ENCODE results near the gene NCLN.
"Not testable (repeated sequence)": the region's sequence is repeated elsewhere in the genome, so short reads cannot be mapped to it uniquely, and the experiment has no call there.

The NCLN gene

GRCh38 chr19:3201911-3202310, 16.2 kb downstream of the NCLN start:
- H3K4me1 ChIP-seq (ENCODE audit: control insufficient read depth in 1 of 2, insufficient read depth in 1 of 2, low read depth in 1 of 2, low read length in 1 of 2), result no peaks in the 10 kb centered on the region
- H3K27ac ChIP-seq, result no peak overlapping the region
- H3K36me3 ChIP-seq, result peaks cover 88% of the 10 kb centered on the region

GRCh38 chr19:3202346-3202745, 16.6 kb downstream of the NCLN start:
- Histone ChIP-seq H3K27ac (no peak overlapping the region), H3K27me3 (no peaks in the 10 kb centered on the region), H3K36me3 (peaks cover 90% of the 10 kb centered on the region), H3K9me3 (no peaks in the 10 kb centered on the region), H3K4me3 (ENCODE audit: low read depth in 1 of 2, low read length in 1 of 2) (no peak overlapping the region), H3K4me1 (ENCODE audit: control insufficient read depth in 1 of 2, insufficient read depth in 1 of 2, low read depth in 1 of 2, low read length in 1 of 2) (no peaks in the 10 kb centered on the region)
- no peak for TF ChIP-seq CTCF (IDR thresholded peaks at IDR 0.05)

More at GRCh38 chr19:3201911-3202310, 16.2 kb downstream of the NCLN start:
- Histone ChIP-seq H3K27me3 (no peaks in the 10 kb centered on the region), H3K9me3 (no peaks in the 10 kb centered on the region), H3K4me3 (ENCODE audit: low read depth in 1 of 2, low read length in 1 of 2) (no peak overlapping the region)
- TF ChIP-seq CTCF (IDR thresholded peaks at IDR 0.05), result no peak

GRCh38 chr19:3202895-3203294, 17.2 kb downstream of the NCLN start:
- peaks cover 91% of the 10 kb centered on the region for H3K36me3 ChIP-seq
- not testable (repeated sequence) for H3K9me3 ChIP-seq; H3K27me3 ChIP-seq; H3K4me1 ChIP-seq (ENCODE audit: control insufficient read depth in 1 of 2, insufficient read depth in 1 of 2, low read depth in 1 of 2, low read length in 1 of 2); H3K27ac ChIP-seq; H3K4me3 ChIP-seq (ENCODE audit: low read depth in 1 of 2, low read length in 1 of 2)

GRCh38 chr19:3203805-3204645, 18.3 kb downstream of the NCLN start:
- no peaks in the 10 kb centered on the region for H3K27me3 ChIP-seq
- no peak overlapping the region for H3K4me3 ChIP-seq (ENCODE audit: low read depth in 1 of 2, low read length in 1 of 2)
- H3K36me3 ChIP-seq, result peaks cover 94% of the 10 kb centered on the region
- no peaks in the 10 kb centered on the region for H3K9me3 ChIP-seq
- TF ChIP-seq CTCF (IDR thresholded peaks at IDR 0.05), result no peak
- no peak overlapping the region for H3K27ac ChIP-seq
- no peaks in the 10 kb centered on the region for H3K4me1 ChIP-seq (ENCODE audit: control insufficient read depth in 1 of 2, insufficient read depth in 1 of 2, low read depth in 1 of 2, low read length in 1 of 2)

GRCh38 chr19:3204646-3205275, 19.0 kb downstream of the NCLN start:
- Histone ChIP-seq H3K4me3 (ENCODE audit: low read depth in 1 of 2, low read length in 1 of 2) (no peak overlapping the region), H3K9me3 (no peaks in the 10 kb centered on the region), H3K4me1 (ENCODE audit: control insufficient read depth in 1 of 2, insufficient read depth in 1 of 2, low read depth in 1 of 2, low read length in 1 of 2) (no peaks in the 10 kb centered on the region), H3K27me3 (no peaks in the 10 kb centered on the region), H3K27ac (no peak overlapping the region), H3K36me3 (peaks cover 94% of the 10 kb centered on the region)
- no peak for TF ChIP-seq CTCF (IDR thresholded peaks at IDR 0.05)
